Liver (tissue), 9 donors: ENCODE data around the gene OGA. TPM values are rescaled to one million over a fixed set of nuclear protein-coding genes. Genes with fewer than 3 reads are reported as not detected.

Experiments used
- DNase-seq: peaks from one replicate; pipeline ENCODE4 v3.0.0-alpha.2; 2017; ENCODE audit warnings: low spot score
- H3K27ac ChIP-seq, 2 donors: one replicate each; pipeline ENCODE4 v1.7.0; 2013; ENCODE audit warnings: inconsistent platforms in 2 of 2, low read length in 2 of 2, control low read depth in 1 of 2, low read depth in 1 of 2, mild to moderate bottlenecking in 1 of 2
- H3K27me3 ChIP-seq, 4 donors: one replicate each; pipeline versions ENCODE4 v1.6.1 to v1.7.0; 2013; ENCODE audit warnings: low read length in 3 of 4, inconsistent platforms in 1 of 4, mild to moderate bottlenecking in 1 of 4, moderate library complexity in 1 of 4; ENCODE audit not compliant: control insufficient read depth in 4 of 4, insufficient read depth in 4 of 4
- H3K36me3 ChIP-seq, 4 donors: one replicate each; pipeline versions ENCODE4 v1.6.1 to v1.7.0; 2013; ENCODE audit warnings: low read length in 3 of 4, mild to moderate bottlenecking in 3 of 4, low read depth in 1 of 4, moderate library complexity in 1 of 4; ENCODE audit not compliant: control insufficient read depth in 4 of 4, insufficient read depth in 3 of 4
- H3K4me1 ChIP-seq, 4 donors: one replicate each; pipeline versions ENCODE4 v1.6.1 to v1.7.0; 2013; ENCODE audit warnings: low read length in 3 of 4, mild to moderate bottlenecking in 3 of 4, moderate library complexity in 1 of 4; ENCODE audit not compliant: control insufficient read depth in 4 of 4, insufficient read depth in 4 of 4
- H3K4me3 ChIP-seq, 3 donors: one replicate each; pipeline versions ENCODE4 v1.6.1 to v1.7.0; 2013; ENCODE audit warnings: low read length in 3 of 3, control low read depth in 1 of 3, low read depth in 1 of 3, mild to moderate bottlenecking in 1 of 3
- H3K9ac ChIP-seq, 2 donors: one replicate each; pipeline ENCODE4 v1.7.0; 2013; ENCODE audit warnings: low read length in 2 of 2, mild to moderate bottlenecking in 2 of 2, moderate library complexity in 2 of 2, control low read depth in 1 of 2, low read depth in 1 of 2
- H3K9me3 ChIP-seq, 4 donors: one replicate each; pipeline versions ENCODE4 v1.6.1 to v1.7.0; 2013; ENCODE audit warnings: low read length in 3 of 4; ENCODE audit not compliant: control insufficient read depth in 4 of 4
- ATF3 ChIP-seq: IDR thresholded peaks from 2 replicates; pipeline ENCODE4 v1.6.1; 2016; ENCODE audit warnings: antibody characterized with exemption
- EGR1 ChIP-seq, 2 donors: IDR thresholded peaks; 2 replicates each; pipeline ENCODE4 v1.6.1; 2016 to 2018; ENCODE audit warnings: antibody characterized with exemption in 2 of 2, low read depth in 2 of 2
- FOXA1 ChIP-seq: IDR thresholded peaks from 2 replicates; pipeline ENCODE4 v1.6.1; 2016; ENCODE audit warnings: antibody characterized with exemption
- FOXA2 ChIP-seq: IDR thresholded peaks from 2 replicates; pipeline ENCODE4 v1.6.1; 2016; ENCODE audit warnings: antibody characterized with exemption
- HNF4G ChIP-seq: IDR thresholded peaks from 2 replicates; pipeline ENCODE4 v1.6.1; 2016; ENCODE audit warnings: antibody characterized with exemption
- JUND ChIP-seq, 2 donors: IDR thresholded peaks; 2 replicates each; pipeline ENCODE4 v1.6.1; 2016; ENCODE audit warnings: antibody characterized with exemption in 2 of 2
- MAX ChIP-seq: IDR thresholded peaks from 2 replicates; pipeline ENCODE4 v1.6.1; 2016; ENCODE audit warnings: antibody characterized with exemption
- RAD21 ChIP-seq, 2 donors: IDR thresholded peaks; 2 replicates each; pipeline ENCODE4 v1.6.1; 2016; ENCODE audit warnings: antibody characterized with exemption in 2 of 2, mild to moderate bottlenecking in 2 of 2
- RXRA ChIP-seq, 2 donors: IDR thresholded peaks; 2 replicates each; pipeline ENCODE4 v1.6.1; 2017 to 2018; ENCODE audit warnings: antibody characterized with exemption in 2 of 2, mild to moderate bottlenecking in 1 of 2
- SP1 ChIP-seq: IDR thresholded peaks from 2 replicates; pipeline ENCODE4 v1.6.1; 2018; ENCODE audit warnings: antibody characterized with exemption, mild to moderate bottlenecking
- YY1 ChIP-seq: IDR thresholded peaks from 2 replicates; pipeline ENCODE4 v1.6.1; 2016; ENCODE audit warnings: antibody characterized with exemption, mild to moderate bottlenecking
- ZBTB33 ChIP-seq: IDR thresholded peaks from 2 replicates; pipeline ENCODE4 v1.6.1; 2016; ENCODE audit warnings: antibody characterized with exemption
- WGBS: extraction: QIAGEN DNeasy Blood & Tissue Kit; methylation state at CpG from one replicate; pipeline ENCODE4 v1.1.7; 2013; 5-methylcytosine and 5-hydroxymethylcytosine counted together
- polyA plus RNA-seq, 2 donors: library from polyadenylated mRNA; stranded (reverse) in 1 of 2; unstranded in 1 of 2; fragments of 200-250 nt in 1 of 2; fragments of >200 nt in 1 of 2; fragmentation: Nextera tagmentation in 1 of 2; extraction: Ambion mirVana in 1 of 2; gene quantifications; one replicate each; pipeline versions ENCODE4 v1.2.1 to v1.2.3, GENCODE V29; 2013 to 2015
- total RNA-seq, 2 donors: library from RNA; depleted of rRNA; stranded (reverse); fragments of >200 nt; gene quantifications; one replicate each; pipeline ENCODE4 v1.2.3, GENCODE V29; 2014
- donor health status: healthy.
- donor health status: healthy.
- donor health status: healthy.
- donor health status: healthy.
- donor health status: healthy.

OGA gene
- total and polyA plus RNA-seq, 4 donors: 18.0 to 64.3 (median 41.4) TPM

GRCh38 chr10:101770331-101771215, 47.7 kb downstream of the OGA start:
- H3K9me3 ChIP-seq: no peaks in the 10 kb centered on the region
- H3K4me3 ChIP-seq: no peak overlapping the region
- peaks cover 0 to 11% (median 3%) of the 10 kb centered on the region in 4 donors for H3K27me3 ChIP-seq
- DNase-seq: no peak
- TF ChIP-seq EGR1 (IDR thresholded peaks at IDR 0.05; ENCODE audit: low read depth in 2 of 2): no peak
- no peak overlapping the region for H3K9ac ChIP-seq
- peaks cover 0 to 10% (median 3%) of the 10 kb centered on the region in 4 donors for H3K4me1 ChIP-seq
- no peaks in the 10 kb centered on the region for H3K36me3 ChIP-seq
- 83% methylated on average over 41 of the region's 41 CpGs for WGBS
- no peak overlapping the region for H3K27ac ChIP-seq

GRCh38 chr10:101769541-101770180, 48.6 kb downstream of the OGA start:
- no peak for DNase-seq

GRCh38 chr10:101768791-101769170, 49.5 kb downstream of the OGA start:
- no peak for TF ChIP-seq YY1
- Histone ChIP-seq H3K9me3 (no peaks in the 10 kb centered on the region), H3K4me1 (no peaks in the 10 kb centered on the region), H3K27ac (no peak overlapping the region), H3K27me3 (peaks cover 0 to 11% (median 3%) of the 10 kb centered on the region in 4 donors), H3K36me3 (no peaks in the 10 kb centered on the region), H3K9ac (no peak overlapping the region), H3K4me3 (no peak overlapping the region)
- 85% methylated on average over 8 of the region's 8 CpGs for WGBS
- DNase-seq: no peak

More at GRCh38 chr10:101769541-101770180, 48.6 kb downstream of the OGA start:
- WGBS: 80% methylated on average over 5 of the region's 5 CpGs
- Histone ChIP-seq H3K4me1 (peaks cover 0 to 2% (median under 1%) of the 10 kb centered on the region in 4 donors), H3K4me3 (no peak overlapping the region), H3K27me3 (peaks cover 0 to 11% (median 3%) of the 10 kb centered on the region in 4 donors), H3K27ac (no peak overlapping the region), H3K36me3 (no peaks in the 10 kb centered on the region), H3K9me3 (no peaks in the 10 kb centered on the region), H3K9ac (no peak overlapping the region)
- TF ChIP-seq RAD21 (IDR thresholded peaks at IDR 0.05) (no peak), ATF3 (no peak), JUND (IDR thresholded peaks at IDR 0.05) (no peak), FOXA2 (no peak), SP1 (no peak), EGR1 (IDR thresholded peaks at IDR 0.05; ENCODE audit: low read depth in 2 of 2) (no peak), MAX (no peak)

GRCh38 chr10:101767966-101768790, 50.1 kb downstream of the OGA start:
- Histone ChIP-seq H3K4me3 (no peak overlapping the region), H3K4me1 (no peaks in the 10 kb centered on the region), H3K27ac (no peak overlapping the region), H3K9ac (no peak overlapping the region), H3K27me3 (peaks cover 0 to 11% (median 3%) of the 10 kb centered on the region in 4 donors), H3K36me3 (no peaks in the 10 kb centered on the region), H3K9me3 (no peaks in the 10 kb centered on the region)
- 72% methylated on average over 14 of the region's 14 CpGs for WGBS
- TF ChIP-seq EGR1 (IDR thresholded peaks at IDR 0.05; ENCODE audit: low read depth in 2 of 2): no peak
- no peak for TF ChIP-seq HNF4G
- no peak for TF ChIP-seq MAX
- no peak for TF ChIP-seq ATF3
- TF ChIP-seq JUND (IDR thresholded peaks at IDR 0.05): no peak
- TF ChIP-seq FOXA1: no peak
- no peak for TF ChIP-seq RXRA (IDR thresholded peaks at IDR 0.05)
- TF ChIP-seq ZBTB33: no peak
- no peak for TF ChIP-seq RAD21 (IDR thresholded peaks at IDR 0.05)
- no peak for DNase-seq
